Keratinocyte (primary cell): Measurements from ENCODE around the gene TMEFF2.

ENCODE experiments used
- EZH2 ChIP-seq: IDR thresholded peaks from one replicate; pipeline ENCODE4 v1.6.1; 2012; ENCODE audit warnings: inconsistent platforms, mild to moderate bottlenecking, low read length, moderate library complexity
- TF ChIP-seq, protein P1 (sequence below), 3 experiments: IDR thresholded peaks in 1 of 3; conservative IDR thresholded peaks in 1 of 3; optimal IDR thresholded peaks in 1 of 3; 2 replicates in 2 of 3; 3 replicates in 1 of 3; pipeline versions ENCODE3 to v1.5.1; 2011; ENCODE audit warnings: low read length in 3 of 3, mild to moderate bottlenecking in 3 of 3, moderate library complexity in 2 of 3, control low read depth in 1 of 3, inconsistent platforms in 1 of 3; ENCODE audit not compliant: insufficient read depth in 2 of 3; ENCODE audit errors: extremely low read depth in 1 of 3

GRCh38 chr2:192148620-192149321 is 46.0 kb downstream of the TMEFF2 start:
- TF ChIP-seq, protein P1, sequence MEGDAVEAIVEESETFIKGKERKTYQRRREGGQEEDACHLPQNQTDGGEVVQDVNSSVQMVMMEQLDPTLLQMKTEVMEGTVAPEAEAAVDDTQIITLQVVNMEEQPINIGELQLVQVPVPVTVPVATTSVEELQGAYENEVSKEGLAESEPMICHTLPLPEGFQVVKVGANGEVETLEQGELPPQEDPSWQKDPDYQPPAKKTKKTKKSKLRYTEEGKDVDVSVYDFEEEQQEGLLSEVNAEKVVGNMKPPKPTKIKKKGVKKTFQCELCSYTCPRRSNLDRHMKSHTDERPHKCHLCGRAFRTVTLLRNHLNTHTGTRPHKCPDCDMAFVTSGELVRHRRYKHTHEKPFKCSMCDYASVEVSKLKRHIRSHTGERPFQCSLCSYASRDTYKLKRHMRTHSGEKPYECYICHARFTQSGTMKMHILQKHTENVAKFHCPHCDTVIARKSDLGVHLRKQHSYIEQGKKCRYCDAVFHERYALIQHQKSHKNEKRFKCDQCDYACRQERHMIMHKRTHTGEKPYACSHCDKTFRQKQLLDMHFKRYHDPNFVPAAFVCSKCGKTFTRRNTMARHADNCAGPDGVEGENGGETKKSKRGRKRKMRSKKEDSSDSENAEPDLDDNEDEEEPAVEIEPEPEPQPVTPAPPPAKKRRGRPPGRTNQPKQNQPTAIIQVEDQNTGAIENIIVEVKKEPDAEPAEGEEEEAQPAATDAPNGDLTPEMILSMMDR (optimal IDR thresholded peaks at IDR 0.05 in 1 of 3, IDR thresholded peaks at IDR 0.05 in 1 of 3, conservative IDR thresholded peaks at IDR 0.05 in 1 of 3; ENCODE audit: extremely low read depth in 1 of 3, insufficient read depth in 2 of 3, low read length in 3 of 3), result no peak
- TF ChIP-seq EZH2, result no peak
